Panc1 (cell line): Measurements from ENCODE around the gene FASTKD2. TPM values are rescaled to one million over a fixed set of nuclear protein-coding genes. Genes with fewer than 3 reads are reported as not detected.

Source experiments
- ATAC-seq: fragments of 200-7000 bp; cut with Tn5 transposase; 2 replicates; pipeline ENCODE4 v1.9.1; 2020; ENCODE audit warnings: mild to moderate bottlenecking, moderate library complexity
- BruUV-seq: library from RNA; stranded (reverse); fragments of 400-500 nt; replicated peaks from 2 replicates; lab custom pipeline; 2021; lab: Mats Ljungman, UMichigan
- CTCF ChIA-PET: fragments of 300-600 bp; sonication (Branson Sonifier 250); formaldehyde crosslinking; loops from one replicate; lab custom pipeline; 2022; ENCODE audit warnings: antibody characterized with exemption; lab: Charles Lee
- POLR2A ChIA-PET: fragments of 300-600 bp; sonication (Branson Sonifier 250); formaldehyde crosslinking; loops from one replicate; lab custom pipeline; 2022; ENCODE audit warnings: antibody characterized with exemption; lab: Charles Lee
- DNase-seq: peaks from one replicate; pipeline ENCODE4 v3.0.0-alpha.2; 2010; ENCODE audit warnings: low read depth, low spot score
- H3K27ac ChIP-seq: 2 replicates; pipeline ENCODE4 v1.5.1; 2011; ENCODE audit warnings: mild to moderate bottlenecking, low read length, inconsistent platforms
- H3K27me3 ChIP-seq: fragments of 200-500 bp; sonication (Bioruptor generic); 2 replicates; pipeline ENCODE4 v1.6.0; 2014; ENCODE audit warnings: low read length, inconsistent platforms; ENCODE audit not compliant: control insufficient read depth, insufficient read depth
- H3K36me3 ChIP-seq: fragments of 200-500 bp; sonication (Bioruptor generic); 2 replicates; pipeline ENCODE4 v1.5.1; 2014; ENCODE audit warnings: inconsistent platforms, mild to moderate bottlenecking, low read length, moderate library complexity; ENCODE audit not compliant: control insufficient read depth, insufficient read depth
- H3K4me1 ChIP-seq: 2 replicates; pipeline ENCODE4 v1.5.1; 2011; ENCODE audit warnings: inconsistent platforms, mild to moderate bottlenecking, low read length, moderate library complexity; ENCODE audit not compliant: control insufficient read depth, insufficient read depth
- H3K4me3 ChIP-seq, 2 experiments: 2 replicates each; pipeline ENCODE4 v1.5.1; 2011 to 2012; ENCODE audit warnings: low read depth in 2 of 2, low read length in 2 of 2, mild to moderate bottlenecking in 2 of 2, inconsistent platforms in 1 of 2, moderate library complexity in 1 of 2
- H3K9me3 ChIP-seq: fragments of 200-500 bp; sonication (Bioruptor generic); 2 replicates; pipeline ENCODE4 v1.5.1; 2014; ENCODE audit warnings: low read depth, mild to moderate bottlenecking, inconsistent platforms, low read length, moderate library complexity; ENCODE audit not compliant: control insufficient read depth, insufficient read depth
- CTCF ChIP-seq: fragments of 450-650 bp; IDR thresholded peaks from 2 replicates; pipeline ENCODE4 v1.5.1; 2017; ENCODE audit warnings: mild to moderate bottlenecking
- POLR2AphosphoS5 ChIP-seq: IDR thresholded peaks from 2 replicates; pipeline ENCODE4 v1.6.1; 2012; ENCODE audit warnings: mild to moderate bottlenecking, low read depth, low read length, moderate library complexity
- REST ChIP-seq, 2 experiments: IDR thresholded peaks; 2 replicates each; pipeline ENCODE4 v1.6.1; 2011 to 2012; ENCODE audit warnings: low read depth in 2 of 2, control low read depth in 1 of 2, low read length in 1 of 2, mild to moderate bottlenecking in 1 of 2, moderate library complexity in 1 of 2; ENCODE audit not compliant: insufficient read depth in 1 of 2
- SIN3A ChIP-seq: IDR thresholded peaks from 2 replicates; pipeline ENCODE4 v1.6.1; 2012; ENCODE audit warnings: low read depth, mild to moderate bottlenecking, low read length, moderate library complexity, borderline replicate concordance; ENCODE audit not compliant: insufficient read depth
- TCF7L2 ChIP-seq: IDR thresholded peaks from 2 replicates; pipeline ENCODE4 v1.6.1; 2011; ENCODE audit warnings: mild to moderate bottlenecking, low read depth, low read length, inconsistent platforms
- in situ Hi-C: cut with HindIII; loops from 2 replicates; pipeline ENCODE4 v1.10.0; 2016; ENCODE audit warnings: low sequenced_read_pairs, low pct_unique_long_range_greater_than_20kb
- intact Hi-C: fragments of 100-400 bp; cut with micrococcal nuclease; formaldehyde crosslinking; loops from one replicate; pipeline ENCODE4 v1.10.0; 2022; ENCODE audit not compliant: unreplicated experiment
- total RNA-seq: library from RNA; stranded (reverse); gene quantifications from one replicate; pipeline ENCODE4 v1.2.1, GENCODE V29; 2021; ENCODE audit not compliant: unreplicated experiment

Gene FASTKD2
- total RNA-seq, 1 experiment from 2014 or later = 20.5 TPM

- Histone ChIP-seq H3K36me3 (peaks cover 21% of the 10 kb centered on the region), H3K27ac (no peak overlapping the region), H3K9me3 (no peaks in the 10 kb centered on the region), H3K4me3 (no peak overlapping the region), H3K27me3 (no peaks in the 10 kb centered on the region), H3K4me1 (no peaks in the 10 kb centered on the region)
- CTCF ChIA-PET = interaction anchor here (0.6 kb wide), 2 partner anchors 101 to 177 kb away, joined by 3 to 5 read pairs; no protein-coding TSS in a partner anchor
- intact Hi-C loops = no loop called here
- POLR2A ChIA-PET = no interaction called here
- no TSS peak for BruUV-seq
- DNase-seq (no peak), ATAC-seq (no peak)
- in situ Hi-C loops = no loop called here
- TF ChIP-seq CTCF (no peak), SIN3A (no peak), REST (IDR thresholded peaks at IDR 0.05; ENCODE audit: insufficient read depth in 1 of 2, low read depth in 2 of 2, low read length in 1 of 2) (no peak), TCF7L2 (no peak), POLR2AphosphoS5 (no peak)
Observed at GRCh38 chr2:206792645-206793044, 27.2 kb downstream of the FASTKD2 start.

- BruUV-seq = no TSS peak
- no peak for ATAC-seq
- in situ Hi-C loops = no loop called here
Observed at GRCh38 chr2:206797376-206797775, 32.0 kb downstream of the FASTKD2 start.

More at GRCh38 chr2:206797376-206797775, 32.0 kb downstream of the FASTKD2 start:
- Histone ChIP-seq H3K36me3 (no peaks in the 10 kb centered on the region; the same call in 1 of the 2 replicates), H3K9me3 (no peaks in the 10 kb centered on the region), H3K27me3 (no peaks in the 10 kb centered on the region), H3K4me1 (no peaks in the 10 kb centered on the region), H3K27ac (no peak overlapping the region), H3K4me3 (no peak overlapping the region)
- no peak for DNase-seq
- ChIA-PET POLR2A (no interaction called here), CTCF (interaction anchor here (0.5 kb wide), 1 partner anchor 918 kb away, joined by 3 read pairs; no protein-coding TSS in a partner anchor)
- intact Hi-C loops = no loop called here
- no peak for TF ChIP-seq TCF7L2
- no peak for TF ChIP-seq SIN3A
- no peak for TF ChIP-seq REST (IDR thresholded peaks at IDR 0.05; ENCODE audit: insufficient read depth in 1 of 2, low read depth in 2 of 2, low read length in 1 of 2)
- no peak for TF ChIP-seq CTCF
- no peak for TF ChIP-seq POLR2AphosphoS5
